Stomach smooth muscle (tissue), 2 donors: ENCODE measurements around the gene FES.

Experiments
- H3K27ac ChIP-seq: one replicate; pipeline ENCODE4 v1.7.0; 2013; ENCODE audit warnings: mild to moderate bottlenecking, low read length, inconsistent platforms
- H3K27me3 ChIP-seq, 2 donors: one replicate each; pipeline ENCODE4 v1.7.0; 2013; ENCODE audit warnings: low read length in 2 of 2; ENCODE audit not compliant: insufficient read depth in 2 of 2, control insufficient read depth in 1 of 2
- H3K36me3 ChIP-seq, 2 donors: one replicate each; pipeline ENCODE4 v1.7.0; 2013; ENCODE audit warnings: low read length in 2 of 2; ENCODE audit not compliant: control insufficient read depth in 2 of 2, insufficient read depth in 2 of 2
- H3K4me1 ChIP-seq: one replicate; pipeline ENCODE4 v1.7.0; 2013; ENCODE audit warnings: low read length; ENCODE audit not compliant: control insufficient read depth, insufficient read depth
- H3K4me3 ChIP-seq, 2 donors: one replicate each; pipeline ENCODE4 v1.7.0; 2013; ENCODE audit warnings: low read length in 2 of 2
- H3K9ac ChIP-seq, 2 donors: one replicate each; pipeline ENCODE4 v1.7.0; 2013; ENCODE audit warnings: low read length in 2 of 2, mild to moderate bottlenecking in 1 of 2
- H3K9me3 ChIP-seq, 2 donors: one replicate each; pipeline ENCODE4 v1.7.0; 2013; ENCODE audit warnings: low read length in 2 of 2; ENCODE audit not compliant: control insufficient read depth in 2 of 2
- donor health status: healthy.
- donor health status: Pancreatic carcinoma.

FES gene

DNA sequence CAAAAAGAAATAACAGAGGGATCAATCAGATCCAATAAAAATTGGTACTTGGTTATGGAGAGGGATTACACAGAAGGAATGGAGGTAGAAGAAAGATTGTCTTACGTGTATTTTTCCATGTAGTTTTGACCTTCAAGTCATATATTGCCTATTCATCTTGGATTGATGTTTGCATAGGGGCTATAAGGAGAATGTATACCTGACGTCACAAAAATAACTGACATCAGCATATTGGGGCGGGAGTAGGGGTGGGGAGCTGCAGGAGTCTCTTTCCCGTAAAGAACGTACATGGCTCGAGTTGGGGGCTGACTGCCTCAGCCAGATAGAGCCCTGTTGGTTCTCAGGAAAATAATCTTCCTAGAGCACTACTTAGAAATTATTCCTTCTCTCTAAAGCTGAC is 21.8 kb upstream of the FES start:
- H3K9ac ChIP-seq: no peak overlapping the region
- no peak overlapping the region for H3K27ac ChIP-seq

DNA sequence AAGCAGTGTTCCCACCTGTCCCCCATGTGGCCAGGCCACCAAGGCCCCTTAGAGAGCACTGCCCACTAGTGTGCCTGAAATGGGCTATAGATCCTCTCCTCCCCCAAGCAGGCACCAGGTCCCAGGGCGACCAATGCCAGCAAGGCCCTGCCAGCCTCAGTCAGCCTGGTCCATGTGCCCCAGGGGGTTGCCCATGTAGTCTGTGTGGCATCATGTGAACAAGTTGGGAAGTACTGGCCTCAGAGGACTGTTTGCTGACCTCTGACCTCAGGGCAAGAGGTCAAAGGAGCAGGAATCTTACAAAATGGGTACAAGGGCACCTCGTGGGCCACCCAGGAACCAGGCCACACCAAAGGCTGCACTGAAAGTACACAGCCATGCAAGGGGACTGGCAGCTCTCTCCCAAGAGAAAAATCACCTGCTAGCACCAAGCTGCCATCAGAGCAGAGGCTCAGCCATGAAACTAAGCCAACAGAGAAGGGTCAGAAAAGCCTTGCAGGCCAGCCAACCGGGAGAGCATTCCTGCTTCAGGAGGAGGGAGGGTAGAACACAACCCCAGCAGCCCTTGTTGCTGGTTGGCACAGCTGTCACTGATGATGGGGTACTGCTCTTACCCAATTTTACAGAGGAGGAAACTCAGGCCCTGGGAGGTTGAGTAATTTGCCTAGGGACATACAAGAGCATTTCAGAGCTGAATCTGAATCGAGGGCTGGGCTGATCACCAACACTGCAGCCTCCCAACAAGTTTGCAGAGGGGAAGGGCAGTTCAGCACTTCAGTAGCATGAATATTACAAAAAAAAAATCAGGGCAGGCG is 21.1 kb upstream of the FES start:
- Histone ChIP-seq H3K4me1 (no peaks in the 10 kb centered on the region), H3K36me3 (no peaks in the 10 kb centered on the region), H3K4me3 (no peak overlapping the region), H3K9ac (no peak overlapping the region), H3K9me3 (no peaks in the 10 kb centered on the region), H3K27me3 (peaks cover 0 to 2% of the 10 kb centered on the region in 2 donors), H3K27ac (no peak overlapping the region)

More for the DNA sequence above, 21.8 kb upstream of the FES start:
- Histone ChIP-seq H3K4me3 (no peak overlapping the region), H3K9me3 (no peaks in the 10 kb centered on the region), H3K36me3 (no peaks in the 10 kb centered on the region), H3K4me1 (no peaks in the 10 kb centered on the region), H3K27me3 (peaks cover 0 to 2% of the 10 kb centered on the region in 2 donors)

DNA sequence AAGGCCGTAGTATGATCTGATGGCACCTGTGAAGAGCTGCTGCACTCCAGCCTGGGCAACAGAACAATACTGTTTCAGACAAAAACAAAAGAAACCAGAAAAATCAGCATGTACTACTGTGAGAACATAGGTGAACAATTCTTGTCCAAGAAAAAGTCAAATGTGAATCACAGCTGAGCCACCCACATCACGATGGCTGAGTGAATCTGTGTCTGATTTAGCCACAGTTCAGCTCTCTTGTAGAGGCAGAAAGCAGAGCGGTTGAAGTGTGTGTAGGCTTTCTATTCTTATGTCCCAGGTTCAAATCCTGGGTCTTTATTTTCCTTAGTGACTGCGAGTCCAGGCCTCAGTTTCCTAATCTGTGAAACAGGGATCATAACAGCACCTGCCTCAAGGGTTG is 20.3 kb upstream of the FES start:
- H3K27ac ChIP-seq: no peak overlapping the region
- H3K4me3 ChIP-seq: no peak overlapping the region
- peaks cover 0 to 2% of the 10 kb centered on the region in 2 donors for H3K27me3 ChIP-seq
- no peak overlapping the region for H3K9ac ChIP-seq
- H3K9me3 ChIP-seq: no peaks in the 10 kb centered on the region
- peaks cover 2% of the 10 kb centered on the region for H3K4me1 ChIP-seq
- no peaks in the 10 kb centered on the region for H3K36me3 ChIP-seq

DNA sequence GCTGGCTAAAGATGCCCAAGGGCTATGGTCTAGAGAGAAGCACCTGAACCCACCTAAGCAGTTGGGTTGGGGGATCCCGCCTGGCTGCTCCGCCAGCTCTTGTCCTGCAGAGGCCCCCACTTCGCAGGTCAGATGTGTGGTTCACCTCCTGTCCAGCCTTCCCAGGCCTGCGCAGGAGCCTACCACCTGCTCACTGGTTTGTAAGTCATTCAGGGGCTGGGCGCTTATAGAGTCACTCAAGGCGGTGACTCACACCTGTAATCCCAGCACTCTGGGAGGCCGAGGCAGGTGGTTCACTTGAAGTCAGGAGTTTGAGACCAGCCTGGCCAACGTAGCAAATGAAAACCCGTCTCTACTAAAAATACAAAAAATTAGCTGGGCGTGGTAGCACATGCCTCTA is 19.8 kb upstream of the FES start:
- Histone ChIP-seq H3K4me1 (peaks cover 7% of the 10 kb centered on the region), H3K27me3 (peaks cover 0 to 2% of the 10 kb centered on the region in 2 donors), H3K36me3 (no peaks in the 10 kb centered on the region), H3K27ac (no peak overlapping the region), H3K9ac (no peak overlapping the region), H3K9me3 (no peaks in the 10 kb centered on the region), H3K4me3 (no peak overlapping the region)

DNA sequence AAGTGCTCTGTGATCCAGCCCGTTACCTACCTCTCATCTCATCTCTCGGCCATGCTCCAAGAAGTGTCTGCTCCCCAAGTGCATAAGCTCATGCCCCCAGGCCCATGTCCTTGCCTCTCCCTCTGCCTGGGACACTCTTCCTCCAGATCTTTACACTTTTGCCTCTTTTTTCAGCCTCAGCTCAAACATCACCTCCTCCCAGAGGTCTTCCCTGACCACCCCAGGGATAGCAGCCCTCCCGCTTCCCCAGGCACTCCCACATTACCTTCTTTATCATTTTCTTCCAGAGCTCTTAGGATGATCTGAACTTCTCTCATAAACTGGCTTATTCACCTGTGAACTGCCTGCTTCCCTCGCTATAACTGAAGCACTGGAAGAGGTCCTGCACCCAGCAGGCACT is 18.6 kb upstream of the FES start:
- Histone ChIP-seq H3K27ac (no peak overlapping the region), H3K36me3 (no peaks in the 10 kb centered on the region), H3K9ac (no peak overlapping the region), H3K27me3 (peaks cover 0 to 2% of the 10 kb centered on the region in 2 donors), H3K9me3 (no peaks in the 10 kb centered on the region), H3K4me3 (no peak overlapping the region), H3K4me1 (peaks cover 15% of the 10 kb centered on the region)

DNA sequence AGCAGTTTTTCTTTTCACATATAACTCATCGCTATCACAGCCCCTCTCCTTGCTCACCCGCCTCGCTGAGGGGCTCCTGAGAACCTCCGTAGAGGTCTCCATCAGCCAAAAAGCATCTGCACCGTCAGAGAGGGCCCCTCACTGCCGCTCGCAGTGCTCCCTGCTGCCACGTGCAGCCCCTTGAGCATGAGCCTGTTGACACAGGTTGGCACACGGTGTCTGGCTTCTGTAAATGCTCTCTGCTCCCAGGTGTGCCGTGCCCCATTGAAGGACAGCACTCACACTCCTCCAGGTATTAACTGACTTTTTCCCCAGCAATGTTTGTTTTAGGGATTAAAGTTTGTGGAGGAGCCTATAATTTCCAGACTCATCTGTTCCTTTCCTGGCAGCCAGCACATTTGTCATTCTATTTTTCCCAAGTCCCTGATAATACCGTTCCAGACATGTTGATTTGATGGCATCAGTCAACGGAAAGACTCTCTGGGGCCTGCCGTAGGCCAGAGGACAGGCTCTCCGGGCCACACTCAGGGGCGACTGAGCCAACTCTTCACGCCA is 18.1 kb upstream of the FES start:
- no peak overlapping the region for H3K27ac ChIP-seq
- H3K27me3 ChIP-seq: peaks cover 0 to 2% of the 10 kb centered on the region in 2 donors
- H3K9ac ChIP-seq: no peak overlapping the region
- peaks cover 19% of the 10 kb centered on the region for H3K4me1 ChIP-seq
- no peaks in the 10 kb centered on the region for H3K36me3 ChIP-seq
- no peak overlapping the region for H3K4me3 ChIP-seq
- no peaks in the 10 kb centered on the region for H3K9me3 ChIP-seq

DNA sequence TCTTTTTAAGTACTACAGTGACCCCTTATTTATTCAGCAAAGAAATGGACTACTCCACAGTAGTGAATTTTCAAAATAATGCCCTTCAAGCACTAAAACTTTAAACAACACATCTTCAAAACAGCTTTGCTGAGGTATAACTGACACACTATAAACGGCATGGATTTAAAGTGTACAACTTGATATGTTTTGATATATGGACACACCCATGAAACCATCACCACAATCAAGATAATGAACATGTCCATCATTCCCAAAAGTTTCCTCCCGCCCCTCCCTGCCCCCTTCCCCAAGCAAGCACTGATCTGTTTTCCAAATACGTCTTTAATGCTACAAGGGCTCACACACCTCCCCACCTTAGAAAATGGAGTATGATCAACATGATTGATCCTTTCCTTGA is 17.5 kb upstream of the FES start:
- Histone ChIP-seq H3K4me3 (no peak overlapping the region), H3K27ac (no peak overlapping the region), H3K9me3 (no peaks in the 10 kb centered on the region), H3K4me1 (peaks cover 19% of the 10 kb centered on the region), H3K36me3 (no peaks in the 10 kb centered on the region), H3K9ac (no peak overlapping the region), H3K27me3 (peaks cover 0 to 2% of the 10 kb centered on the region in 2 donors)

DNA sequence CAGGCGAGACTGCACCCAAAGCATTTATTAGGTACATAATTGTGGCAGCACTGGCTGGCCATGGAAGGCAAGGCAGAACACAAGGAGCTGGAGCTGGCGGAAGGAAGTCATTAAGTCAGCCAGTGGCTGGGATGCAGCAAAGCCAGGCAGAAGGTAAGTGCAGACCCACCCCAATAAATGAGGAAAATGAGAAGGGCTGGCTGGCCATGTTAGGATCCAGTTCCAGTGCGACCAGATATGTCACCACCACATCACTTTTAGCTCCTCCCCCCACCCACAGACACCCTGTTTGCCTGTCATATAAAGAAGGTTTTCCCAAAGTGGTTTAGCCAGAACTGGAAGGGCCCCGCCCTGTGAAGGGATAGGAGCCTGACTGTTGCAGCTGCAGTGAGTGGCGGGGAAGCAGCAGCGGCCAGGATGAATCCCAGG is 16.0 kb upstream of the FES start, which contains the start of gene FURIN:
TSS of gene FURIN (plus strand) at position 328 of the 429 bp plus-strand sequence. CDS start 7,153 bp downstream, outside the sequence.
- Histone ChIP-seq H3K4me1 (peaks cover 33% of the 10 kb centered on the region), H3K9me3 (no peaks in the 10 kb centered on the region), H3K4me3 (no peak within 1 kb of the TSS), H3K27me3 (peaks cover 0 to 2% of the 10 kb centered on the region in 2 donors), H3K9ac (peak within 1 kb of the TSS in 1 of 2 donors; percentile 51), H3K36me3 (no peaks in the 10 kb centered on the region), H3K27ac (peak within 1 kb of the TSS; percentile 24)

DNA sequence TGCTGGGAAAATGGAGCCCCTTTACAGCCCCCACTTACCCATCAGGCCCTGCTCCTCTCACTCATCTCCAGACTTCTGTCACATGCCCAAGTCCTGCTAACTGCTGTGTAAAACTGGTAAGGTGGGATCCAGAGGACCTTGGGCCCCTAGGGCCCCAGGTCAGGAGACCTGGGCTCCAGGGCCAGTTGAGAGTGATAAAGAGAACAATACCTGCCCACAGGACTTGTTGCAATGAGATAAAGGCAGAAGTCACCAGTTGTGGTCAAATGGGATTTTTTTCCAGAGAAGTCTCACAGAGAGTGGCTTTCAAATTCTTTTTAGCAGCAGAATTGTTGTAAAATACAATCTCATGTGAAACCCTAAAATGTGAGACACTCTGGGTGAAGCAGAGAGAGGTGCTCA is 15.2 kb upstream of the FES start:
- H3K36me3 ChIP-seq: no peaks in the 10 kb centered on the region
- H3K4me3 ChIP-seq: no peak overlapping the region
- H3K9ac ChIP-seq: peak overlapping the region in 1 of 2 donors; percentile 51
- H3K27ac ChIP-seq: peak overlapping the region; percentile 24
- peaks cover 42% of the 10 kb centered on the region for H3K4me1 ChIP-seq
- peaks cover 0 to 2% of the 10 kb centered on the region in 2 donors for H3K27me3 ChIP-seq
- H3K9me3 ChIP-seq: no peaks in the 10 kb centered on the region

DNA sequence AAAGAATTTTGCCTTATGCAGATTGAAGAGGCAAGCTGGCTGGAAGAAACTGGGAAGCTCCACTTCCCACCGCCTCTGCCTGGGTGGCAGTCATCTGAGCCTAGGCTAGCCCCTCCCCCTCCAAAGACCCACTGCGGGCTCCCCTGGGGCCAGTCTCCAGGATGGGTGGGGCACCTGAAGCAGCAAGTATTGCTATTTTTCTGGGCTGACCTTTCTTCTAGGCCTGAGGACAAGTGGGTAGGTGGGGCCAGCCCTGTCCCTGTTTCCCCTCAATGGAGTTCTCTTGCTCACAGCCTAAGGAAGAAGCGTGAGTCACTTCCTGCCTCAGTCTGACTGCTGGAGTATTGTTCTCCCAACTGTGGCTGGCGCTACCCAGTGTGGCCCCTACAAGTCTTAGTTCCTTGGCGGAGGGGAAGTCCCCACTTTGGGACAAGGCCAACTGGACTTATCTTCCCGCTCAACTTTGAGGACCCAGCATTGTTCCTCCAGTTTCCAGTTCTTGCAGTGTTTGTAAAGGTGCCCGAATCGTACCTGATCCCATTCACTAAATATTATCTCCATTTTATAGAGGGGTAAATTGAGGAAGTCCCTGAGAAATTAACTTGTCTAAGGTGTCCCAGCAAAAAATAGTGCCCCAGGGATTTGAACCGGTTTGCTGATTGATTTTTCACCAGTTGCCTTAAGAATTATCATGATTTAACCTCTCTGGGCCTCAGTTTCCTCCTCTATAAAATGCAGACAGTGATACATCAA is 14.5 kb upstream of the FES start:
- H3K9me3 ChIP-seq: no peaks in the 10 kb centered on the region
- peak overlapping the region; percentile 80 to 90 for H3K9ac ChIP-seq
- peak overlapping the region in 1 of 2 donors; percentile 64 for H3K4me3 ChIP-seq
- no peaks in the 10 kb centered on the region for H3K36me3 ChIP-seq
- H3K27me3 ChIP-seq: peaks cover 0 to 2% of the 10 kb centered on the region in 2 donors
- peak overlapping the region; percentile 79 for H3K27ac ChIP-seq
- H3K4me1 ChIP-seq: peaks cover 45% of the 10 kb centered on the region
